Measurements from ENCODE around the gene ANKRD10.

Gene ANKRD10

GRCh38 chr13:110921695-110922094 is 6.8 kb upstream of the ANKRD10 start:
- DNase-seq (ENCODE audit: extremely low read depth, low read depth) = no peak
- no peak for TF ChIP-seq CTCF (IDR thresholded peaks at IDR 0.05; ENCODE audit: low read depth, low read length, missing control alignments)
- H3K4me3 ChIP-seq (replicated peaks; ENCODE audit: low read depth, low read length) = no peak overlapping the region

- no peak overlapping the region for H3K4me3 ChIP-seq (replicated peaks; ENCODE audit: low read depth, low read length)
- DNase-seq (ENCODE audit: extremely low read depth, low read depth) = no peak
- no peak for TF ChIP-seq CTCF (IDR thresholded peaks at IDR 0.05; ENCODE audit: low read depth, low read length, missing control alignments)
Measured at GRCh38 chr13:110921209-110921608, 6.3 kb upstream of the ANKRD10 start.

GRCh38 chr13:110920038-110920437 is 5.2 kb upstream of the ANKRD10 start:
- no peak for DNase-seq (ENCODE audit: extremely low read depth, low read depth)
- no peak for TF ChIP-seq CTCF (IDR thresholded peaks at IDR 0.05; ENCODE audit: low read depth, low read length, missing control alignments)
- H3K4me3 ChIP-seq (replicated peaks; ENCODE audit: low read depth, low read length) = no peak overlapping the region

GRCh38 chr13:110916301-110917142 is 1.7 kb upstream of the ANKRD10 start:
- no peak for DNase-seq (ENCODE audit: extremely low read depth, low read depth)
- peak overlapping the region; percentile 64 for H3K4me3 ChIP-seq (replicated peaks; ENCODE audit: low read depth, low read length)
- no peak for TF ChIP-seq CTCF (IDR thresholded peaks at IDR 0.05; ENCODE audit: low read depth, low read length, missing control alignments)

- no peak for TF ChIP-seq CTCF (IDR thresholded peaks at IDR 0.05; ENCODE audit: low read depth, low read length, missing control alignments)
- peak overlapping the region; percentile 64 for H3K4me3 ChIP-seq (replicated peaks; ENCODE audit: low read depth, low read length)
- DNase-seq (ENCODE audit: extremely low read depth, low read depth) = no peak
Measured at GRCh38 chr13:110915874-110916206, 971 bp upstream of the ANKRD10 start.

- H3K4me3 ChIP-seq (replicated peaks; ENCODE audit: low read depth, low read length) = peak overlapping the region; percentile 81
- TF ChIP-seq CTCF (IDR thresholded peaks at IDR 0.05; ENCODE audit: low read depth, low read length, missing control alignments) = no peak
- no peak for DNase-seq (ENCODE audit: extremely low read depth, low read depth)
Measured at GRCh38 chr13:110914331-110915056, 375 bp downstream of the ANKRD10 start.
